Measurements from ENCODE around the gene DMRTC2.

DNA sequence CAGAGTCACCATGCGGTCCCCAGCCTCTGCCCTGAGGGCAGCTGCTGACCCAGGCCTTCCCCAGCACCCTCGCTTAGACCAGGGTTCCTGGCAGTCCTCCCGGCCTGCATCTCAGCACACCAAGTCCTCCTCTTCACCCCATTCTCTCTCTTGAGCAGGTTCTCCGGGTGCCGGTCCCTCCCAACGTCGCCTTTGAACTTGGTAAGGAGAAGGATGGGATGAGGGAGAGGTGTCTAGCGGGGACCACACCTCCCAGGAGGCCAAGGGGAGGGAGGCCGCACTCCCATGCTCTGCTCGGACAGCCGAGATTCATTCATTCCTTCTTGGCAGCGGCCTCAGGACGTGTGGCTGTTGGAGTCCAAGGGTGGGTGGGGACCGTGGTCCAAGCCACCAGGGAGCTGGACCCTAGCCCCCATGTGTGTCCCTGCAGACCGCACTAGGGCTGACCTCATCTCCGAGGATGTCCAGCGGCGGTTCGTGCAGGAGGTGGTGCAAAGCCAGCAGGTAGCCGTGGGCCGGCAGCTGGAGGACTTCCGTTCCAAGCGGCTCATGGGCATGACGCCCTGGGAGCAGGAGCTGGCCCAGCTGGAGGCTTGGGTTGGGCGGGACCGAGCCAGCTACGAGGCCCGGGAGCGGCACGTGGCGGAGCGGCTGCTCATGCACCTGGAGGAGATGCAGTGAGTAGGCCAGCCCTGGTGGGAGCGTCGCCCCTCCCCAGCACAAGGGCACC lies 47.5 kb downstream of the DMRTC2 start:
- TF ChIP-seq, protein P1, sequence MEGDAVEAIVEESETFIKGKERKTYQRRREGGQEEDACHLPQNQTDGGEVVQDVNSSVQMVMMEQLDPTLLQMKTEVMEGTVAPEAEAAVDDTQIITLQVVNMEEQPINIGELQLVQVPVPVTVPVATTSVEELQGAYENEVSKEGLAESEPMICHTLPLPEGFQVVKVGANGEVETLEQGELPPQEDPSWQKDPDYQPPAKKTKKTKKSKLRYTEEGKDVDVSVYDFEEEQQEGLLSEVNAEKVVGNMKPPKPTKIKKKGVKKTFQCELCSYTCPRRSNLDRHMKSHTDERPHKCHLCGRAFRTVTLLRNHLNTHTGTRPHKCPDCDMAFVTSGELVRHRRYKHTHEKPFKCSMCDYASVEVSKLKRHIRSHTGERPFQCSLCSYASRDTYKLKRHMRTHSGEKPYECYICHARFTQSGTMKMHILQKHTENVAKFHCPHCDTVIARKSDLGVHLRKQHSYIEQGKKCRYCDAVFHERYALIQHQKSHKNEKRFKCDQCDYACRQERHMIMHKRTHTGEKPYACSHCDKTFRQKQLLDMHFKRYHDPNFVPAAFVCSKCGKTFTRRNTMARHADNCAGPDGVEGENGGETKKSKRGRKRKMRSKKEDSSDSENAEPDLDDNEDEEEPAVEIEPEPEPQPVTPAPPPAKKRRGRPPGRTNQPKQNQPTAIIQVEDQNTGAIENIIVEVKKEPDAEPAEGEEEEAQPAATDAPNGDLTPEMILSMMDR (IDR thresholded peaks at IDR 0.05; ENCODE audit: poor library complexity, severe bottlenecking) = no peak
- TF ChIP-seq POLR2AphosphoS5 (IDR thresholded peaks at IDR 0.05) = no peak
- TF ChIP-seq TAF1 (IDR thresholded peaks at IDR 0.05; ENCODE audit: low read depth) = no peak
- TF ChIP-seq SMC3 (conservative IDR thresholded peaks at IDR 0.05; ENCODE audit: poor library complexity) = no peak

Measured in neural cell (in vitro differentiated cells).